HG02623 (cell line): ENCODE results near the gene TGM2.

Source experiments
- ATAC-seq: cut with Tn5 transposase; IDR thresholded peaks from one replicate; pipeline ENCODE4 v1.9.1; 2021; ENCODE audit warnings: moderate library complexity; ENCODE audit not compliant: unreplicated experiment

TGM2 gene

DNA sequence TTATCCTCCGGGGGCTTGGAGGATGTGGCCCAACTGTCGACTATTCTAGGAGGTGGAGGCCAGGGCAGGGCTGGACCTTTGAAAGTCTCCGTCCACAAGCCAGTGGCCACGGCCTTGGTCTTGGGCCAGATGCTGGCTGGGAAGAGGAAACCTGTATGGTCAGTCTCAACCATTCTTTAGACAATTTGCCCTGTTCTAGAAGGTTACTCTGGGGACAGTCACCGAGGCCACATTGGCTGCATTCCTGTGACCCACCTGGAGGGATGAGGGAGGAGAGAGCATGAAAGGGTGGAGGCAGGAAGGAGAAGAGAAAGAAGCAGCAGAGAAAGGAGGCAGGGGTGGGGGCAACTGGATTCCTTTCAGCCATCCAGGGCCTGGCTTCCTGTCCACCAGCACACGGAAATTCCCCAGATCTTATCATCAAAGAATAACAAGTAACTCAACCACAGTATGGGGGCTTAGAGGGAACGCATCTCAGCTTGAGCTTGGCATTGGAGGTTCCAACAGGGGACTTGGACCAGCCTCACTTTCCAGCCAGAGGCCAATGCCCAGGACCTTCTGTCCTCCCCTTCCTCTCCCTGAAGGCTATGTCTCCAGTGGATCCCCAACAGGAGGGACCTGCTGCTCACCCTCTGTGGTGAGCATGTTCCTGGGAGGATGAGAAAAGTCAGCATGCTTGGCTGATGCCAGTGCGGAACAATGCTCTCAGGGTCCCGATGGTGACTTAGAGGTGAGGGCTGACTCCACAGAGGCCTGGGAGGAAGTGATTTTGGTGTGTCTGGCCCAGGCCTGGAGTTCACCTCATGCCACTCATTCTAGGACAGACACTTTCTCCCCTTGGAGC, 30.4 kb downstream of the TGM2 start:
- ATAC-seq = no peak

- ATAC-seq = no peak
Measured at GRCh38 chr20:38133680-38134426, 31.2 kb downstream of the TGM2 start.

DNA sequence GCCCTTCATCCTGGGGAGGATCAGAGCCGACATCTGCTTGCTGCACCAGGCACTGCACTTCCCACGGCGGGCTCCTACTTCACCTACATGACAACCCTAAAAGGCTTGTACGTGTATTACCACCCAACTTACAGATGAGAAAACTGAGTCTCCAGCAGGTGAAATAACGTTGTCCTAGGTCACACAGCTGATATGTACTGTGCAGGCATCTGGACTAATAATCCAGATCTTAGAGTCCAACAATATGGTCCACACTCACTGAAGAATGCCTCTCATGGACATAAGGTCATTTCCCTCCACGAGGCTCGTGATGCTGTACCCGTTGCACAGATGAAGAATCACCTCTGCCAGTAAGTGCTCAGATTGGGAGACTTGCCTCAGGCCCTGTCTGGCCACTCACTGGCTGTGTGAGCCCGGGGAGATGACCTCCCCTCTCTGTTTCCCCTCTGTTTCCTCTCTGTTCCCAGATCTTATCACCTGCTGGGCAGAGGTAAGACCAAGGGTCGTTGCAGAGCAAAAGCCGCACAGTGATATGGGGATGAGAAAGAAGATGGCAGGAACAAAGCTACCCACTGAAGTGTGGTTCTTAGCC, 32.1 kb downstream of the TGM2 start:
- ATAC-seq = no peak

- no peak for ATAC-seq
Measured at GRCh38 chr20:38132156-38132909, 32.7 kb downstream of the TGM2 start.

GRCh38 chr20:38131588-38132121, 33.4 kb downstream of the TGM2 start:
- ATAC-seq = no peak

DNA sequence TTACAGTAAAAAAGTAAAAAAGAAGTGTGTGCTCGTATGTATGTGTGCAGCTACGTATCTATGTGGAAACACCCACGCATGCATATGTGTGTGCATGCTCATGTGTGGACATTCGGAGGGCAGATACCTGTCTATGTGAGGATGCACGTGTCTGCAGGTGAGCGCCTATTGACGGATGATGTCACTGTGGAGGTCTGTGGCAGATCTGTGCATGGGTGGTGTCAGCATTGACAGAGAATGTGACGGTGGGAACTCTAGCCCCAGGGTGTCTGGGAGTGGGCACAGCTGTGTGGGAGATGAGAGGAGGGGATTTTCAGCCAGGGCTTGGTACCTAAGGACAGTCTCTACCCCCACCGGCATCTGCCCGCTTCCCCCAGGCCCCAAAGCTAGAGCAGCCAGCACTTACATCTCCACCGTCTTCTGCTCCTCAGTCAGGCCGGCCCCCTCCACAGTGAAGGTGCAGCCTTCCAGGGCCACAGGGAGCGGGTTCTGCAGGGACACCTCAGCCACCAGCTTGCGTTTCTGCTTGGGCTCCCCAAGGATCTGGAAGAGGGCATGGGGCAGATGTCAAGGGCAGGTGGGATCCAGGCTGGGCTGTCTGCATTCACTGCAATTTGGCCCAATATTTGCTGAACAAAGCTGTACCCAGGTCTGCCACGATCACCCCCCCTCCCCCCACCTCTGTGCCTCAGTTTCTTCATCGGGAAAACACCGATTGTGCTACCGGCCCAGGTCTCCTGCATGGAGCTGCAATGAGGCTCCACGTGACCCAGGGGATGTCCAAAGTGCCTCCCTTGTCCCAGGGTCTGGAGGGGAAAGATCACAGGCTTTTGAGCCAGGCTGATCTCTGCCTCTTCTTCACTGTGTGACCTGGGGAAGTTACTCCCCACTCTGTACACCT, 34.1 kb downstream of the TGM2 start:
- no peak for ATAC-seq

DNA sequence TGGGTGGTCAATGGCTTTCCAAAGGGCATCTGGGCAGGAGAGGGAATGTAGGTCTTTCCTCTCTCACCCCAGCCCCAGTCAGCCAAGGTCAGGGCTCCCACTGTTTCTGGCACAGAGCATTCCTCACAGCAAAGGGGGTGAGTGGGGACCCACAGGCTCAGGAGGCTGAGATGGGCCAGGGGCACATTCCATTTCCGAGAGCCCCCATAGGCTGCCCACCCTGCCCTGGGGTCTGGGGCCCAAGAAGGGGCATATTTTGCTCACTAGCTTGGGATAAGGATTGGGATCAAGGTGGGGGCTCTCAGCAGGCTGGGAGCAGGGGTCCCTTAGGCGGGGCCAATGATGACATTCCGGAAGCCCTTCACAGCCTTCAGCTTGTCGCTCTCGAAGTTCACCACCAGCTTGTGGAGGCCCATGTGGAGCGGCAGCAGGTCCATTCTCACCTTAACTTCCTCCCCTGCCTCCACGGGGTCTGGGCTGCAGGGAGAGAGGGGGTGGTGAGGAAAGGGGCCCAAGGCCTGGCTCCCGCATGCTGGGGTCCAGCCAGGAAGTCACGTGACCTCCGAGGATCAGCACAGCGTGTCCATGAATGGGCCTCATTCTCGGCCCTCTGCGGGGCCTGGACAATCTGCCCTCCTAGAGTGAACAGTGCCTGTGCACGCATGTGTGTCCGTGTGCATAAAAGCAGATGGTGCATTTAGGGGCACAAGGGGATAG, 35.0 kb downstream of the TGM2 start:
- no peak for ATAC-seq

DNA sequence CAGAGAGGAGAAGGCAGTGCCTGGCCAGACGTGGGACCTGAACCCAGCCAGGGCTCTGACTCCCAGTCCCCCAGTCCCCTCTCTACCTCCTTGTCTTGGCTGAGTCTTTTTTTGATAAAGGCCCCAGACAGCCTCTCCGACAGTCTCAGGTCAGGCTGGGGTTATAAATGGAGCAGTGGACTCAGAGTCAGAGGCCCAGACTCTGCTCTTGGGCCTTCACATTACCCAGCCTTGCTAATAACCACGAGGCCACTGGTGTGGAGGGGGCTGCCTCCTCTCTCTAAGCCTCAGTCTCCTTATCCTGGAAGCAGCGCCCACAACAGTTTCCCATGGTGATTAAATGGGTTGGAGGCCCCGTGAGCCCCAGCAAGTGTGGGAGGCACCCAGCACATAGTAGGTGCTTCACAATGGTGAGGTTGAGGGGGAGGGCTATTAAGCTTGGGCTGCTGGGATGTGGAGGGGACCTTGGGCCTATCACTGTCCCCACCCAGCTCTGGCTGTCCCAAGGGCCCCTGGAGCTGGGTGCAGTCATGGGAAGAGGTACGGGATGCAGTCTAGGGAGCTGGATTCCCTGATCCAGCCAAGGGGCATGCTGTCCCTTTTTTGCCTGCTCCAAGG, 35.7 kb downstream of the TGM2 start:
- no peak for ATAC-seq

DNA sequence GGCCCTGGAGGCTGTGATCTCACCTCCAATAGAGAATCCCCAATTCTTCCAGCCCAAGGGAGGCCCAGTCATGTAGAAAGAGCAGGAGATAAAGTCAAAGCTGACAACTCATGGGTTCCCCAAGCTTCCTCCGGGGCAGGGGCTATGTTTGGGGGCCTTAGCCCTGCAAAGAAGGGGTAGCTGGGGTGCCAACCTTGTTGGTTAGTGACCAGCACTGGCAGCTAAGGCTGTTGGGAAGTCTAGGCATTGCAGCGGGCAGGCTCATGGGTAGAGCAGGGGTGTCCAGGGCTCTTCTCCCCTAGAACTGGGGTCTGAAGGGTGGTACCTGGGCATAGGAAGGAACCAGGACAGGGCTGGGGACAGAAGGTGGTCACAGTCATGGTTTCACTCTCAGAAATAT, 36.4 kb downstream of the TGM2 start:
- ATAC-seq = no peak

DNA sequence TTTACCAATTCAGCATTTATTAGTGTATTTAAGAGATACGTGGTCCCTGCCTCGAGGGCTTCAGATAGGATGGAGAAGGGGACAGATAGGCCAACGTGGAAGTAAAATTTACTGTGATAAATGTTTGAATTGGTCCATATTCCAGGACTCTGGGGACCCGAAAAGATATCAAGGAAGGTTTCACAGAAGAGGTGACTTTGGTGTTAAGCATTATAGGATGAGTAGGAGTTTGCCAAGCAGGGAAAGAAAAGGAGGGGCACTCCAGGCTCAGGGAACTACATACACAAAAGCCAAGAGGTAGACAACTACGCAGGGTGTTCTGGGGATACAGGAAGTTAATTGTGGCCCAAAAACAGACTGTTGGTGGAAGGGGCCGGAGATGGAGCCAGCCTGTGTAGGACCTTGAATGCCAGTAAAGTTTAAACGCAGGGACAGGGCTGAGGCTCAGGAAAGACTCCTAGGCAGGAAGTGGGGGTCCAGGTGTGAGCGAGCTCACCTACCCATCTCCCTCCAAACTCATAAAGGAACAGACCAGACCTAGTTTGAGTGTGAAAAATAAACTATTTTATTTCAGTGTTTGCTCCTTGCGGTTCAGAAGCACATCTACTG, 37.0 kb downstream of the TGM2 start:
- no peak for ATAC-seq

- no peak for ATAC-seq
Measured at GRCh38 chr20:38126932-38127621, 38.0 kb downstream of the TGM2 start.

DNA sequence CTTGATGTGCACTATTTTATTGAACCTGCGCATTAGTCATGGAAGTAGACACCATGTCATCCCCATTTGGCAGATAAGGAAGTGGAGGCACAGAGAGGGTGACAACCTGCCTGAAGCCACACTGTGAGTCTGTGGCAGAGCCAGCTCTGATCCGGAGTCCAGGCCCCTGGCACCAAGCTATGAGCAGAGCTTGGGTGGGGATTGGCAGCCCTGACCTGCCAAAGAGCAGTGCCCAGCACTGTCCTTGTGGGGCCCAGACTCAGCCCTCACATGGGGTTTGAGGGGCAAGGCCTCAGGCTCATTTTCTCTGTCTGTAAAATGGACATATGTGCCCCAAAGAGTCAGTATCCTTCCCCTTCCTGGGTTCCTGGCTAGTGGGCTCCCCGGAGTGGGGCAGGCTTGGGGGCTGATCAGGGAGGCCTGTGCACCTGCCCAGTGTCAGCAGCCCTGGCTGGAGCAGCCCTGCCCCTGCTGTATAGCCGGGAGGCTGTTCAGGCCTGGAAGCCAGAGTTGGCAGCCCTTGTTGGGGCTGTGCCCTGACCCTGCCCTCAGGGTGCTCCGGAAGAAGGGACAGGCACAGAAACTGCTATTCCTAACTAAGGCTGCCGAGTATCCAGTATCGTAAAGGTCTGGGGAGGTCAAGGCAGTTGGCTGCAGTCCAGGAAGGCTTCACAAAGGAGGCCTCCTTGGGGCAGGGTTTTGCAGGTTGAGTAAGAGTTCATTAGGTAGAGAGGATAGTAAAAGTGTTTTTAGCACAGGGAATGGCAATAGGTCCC, 38.7 kb downstream of the TGM2 start:
- ATAC-seq = no peak

DNA sequence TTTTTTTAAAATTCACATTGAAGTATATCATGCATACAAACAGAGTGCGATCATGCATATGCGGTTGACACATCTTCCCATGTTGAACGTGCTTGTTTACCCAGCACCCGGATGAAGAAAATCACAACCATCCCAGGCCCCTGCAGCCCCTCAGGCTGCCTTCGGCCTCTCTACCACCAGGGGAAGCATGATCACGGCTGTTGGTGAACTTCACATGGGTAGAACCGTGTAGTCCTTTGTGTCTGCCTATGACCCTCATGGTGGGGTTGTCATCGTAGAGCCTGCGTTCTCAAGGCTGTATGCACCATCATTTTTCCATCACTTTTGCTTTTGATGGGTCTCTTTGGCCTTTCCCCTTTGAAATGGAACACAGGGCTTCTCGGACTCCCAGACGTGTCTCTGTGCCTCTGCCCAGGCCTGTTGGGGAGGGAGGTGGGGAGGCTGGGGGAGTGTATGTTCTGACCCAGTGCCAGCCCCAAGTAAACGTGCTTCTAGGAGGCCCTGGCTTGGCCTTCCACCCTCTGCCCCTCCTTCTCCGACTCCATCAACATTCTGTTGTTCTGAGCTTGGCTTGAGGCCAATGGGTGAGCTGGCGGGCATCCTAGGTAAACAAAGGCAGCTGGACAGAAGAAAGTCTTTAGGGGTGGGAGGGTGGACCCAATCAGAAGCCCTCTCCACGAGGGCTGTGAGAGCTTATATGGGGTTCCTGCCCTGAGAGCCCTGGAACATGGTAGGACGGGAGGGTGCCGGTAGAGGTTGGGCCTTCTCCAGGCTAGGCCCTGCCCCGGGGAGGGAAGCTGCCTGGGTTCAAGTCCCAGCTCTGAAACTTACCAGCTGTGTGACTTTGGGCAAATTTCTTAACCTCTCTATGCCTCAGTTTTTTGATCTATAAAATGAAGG, 39.7 kb downstream of the TGM2 start:
- no peak for ATAC-seq

- ATAC-seq = no peak
Measured at GRCh38 chr20:38123021-38123587, 42.0 kb downstream of the TGM2 start.

GRCh38 chr20:38121741-38122140, 43.3 kb downstream of the TGM2 start:
- no peak for ATAC-seq

- no peak for ATAC-seq
Measured at GRCh38 chr20:38120625-38120988, 44.5 kb downstream of the TGM2 start.
